Prostate gland (tissue), 2 donors: ENCODE measurements around the gene CASQ1.

Source experiments
- POLR2AphosphoS5 ChIP-seq: sonication (generic); formaldehyde crosslinking; IDR thresholded peaks from one replicate; pipeline ENCODE4 v1.6.1; 2017; ENCODE audit warnings: antibody characterized with exemption
- TF ChIP-seq, protein P1 (sequence below), 4 experiments: fragments of 200-600 bp in 2 of 4; fragments of 450-650 bp in 2 of 4; sonication (generic) in 2 of 4; IDR thresholded peaks; 1 replicate in 3 of 4; 2 replicates in 1 of 4; pipeline ENCODE4 v1.5.1; 2016 to 2019; ENCODE audit warnings: antibody characterized with exemption in 4 of 4, mild to moderate bottlenecking in 2 of 4, moderate library complexity in 2 of 4

DNA sequence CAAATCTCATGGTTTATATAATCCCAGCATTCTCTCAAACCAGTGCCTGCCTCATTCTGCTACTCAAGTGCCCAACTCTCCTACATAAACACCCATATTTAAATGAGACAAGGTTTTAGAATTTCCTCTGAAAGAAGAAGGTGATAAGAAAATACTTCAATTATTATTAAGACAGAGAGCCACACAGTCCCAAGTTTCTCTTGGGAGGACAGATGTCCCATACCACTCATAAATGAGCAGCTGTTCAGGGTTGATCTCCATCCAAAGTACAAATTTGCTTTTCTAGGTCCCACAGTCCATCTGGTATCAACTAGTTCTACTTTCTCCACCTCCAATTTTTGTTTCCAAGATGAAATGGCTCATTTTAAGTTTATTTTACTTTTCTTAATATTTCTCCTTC lies 60.6 kb downstream of the CASQ1 start:
- TF ChIP-seq, protein P1, sequence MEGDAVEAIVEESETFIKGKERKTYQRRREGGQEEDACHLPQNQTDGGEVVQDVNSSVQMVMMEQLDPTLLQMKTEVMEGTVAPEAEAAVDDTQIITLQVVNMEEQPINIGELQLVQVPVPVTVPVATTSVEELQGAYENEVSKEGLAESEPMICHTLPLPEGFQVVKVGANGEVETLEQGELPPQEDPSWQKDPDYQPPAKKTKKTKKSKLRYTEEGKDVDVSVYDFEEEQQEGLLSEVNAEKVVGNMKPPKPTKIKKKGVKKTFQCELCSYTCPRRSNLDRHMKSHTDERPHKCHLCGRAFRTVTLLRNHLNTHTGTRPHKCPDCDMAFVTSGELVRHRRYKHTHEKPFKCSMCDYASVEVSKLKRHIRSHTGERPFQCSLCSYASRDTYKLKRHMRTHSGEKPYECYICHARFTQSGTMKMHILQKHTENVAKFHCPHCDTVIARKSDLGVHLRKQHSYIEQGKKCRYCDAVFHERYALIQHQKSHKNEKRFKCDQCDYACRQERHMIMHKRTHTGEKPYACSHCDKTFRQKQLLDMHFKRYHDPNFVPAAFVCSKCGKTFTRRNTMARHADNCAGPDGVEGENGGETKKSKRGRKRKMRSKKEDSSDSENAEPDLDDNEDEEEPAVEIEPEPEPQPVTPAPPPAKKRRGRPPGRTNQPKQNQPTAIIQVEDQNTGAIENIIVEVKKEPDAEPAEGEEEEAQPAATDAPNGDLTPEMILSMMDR (IDR thresholded peaks at IDR 0.05) = no peak
- no peak for TF ChIP-seq POLR2AphosphoS5
